K562 (cell line): Measurements from ENCODE around the gene LUM.

ENCODE experiments used
- EZH2 ChIP-seq: IDR thresholded peaks from 2 replicates; pipeline ENCODE4 v1.6.1; 2012; ENCODE audit warnings: low read depth, mild to moderate bottlenecking, inconsistent platforms, low read length, borderline replicate concordance
- RAD21 ChIP-seq, 2 experiments: fragments of 250-450 bp in 1 of 2; fragments of 450-650 bp in 1 of 2; sonication (Bioruptor Pico) in 1 of 2; formaldehyde crosslinking in 1 of 2; IDR thresholded peaks in 1 of 2; conservative IDR thresholded peaks in 1 of 2; 2 replicates each; pipeline versions ENCODE4 v1.4.0 to v1.8.0; 2020 to 2022; ENCODE audit warnings: mild to moderate bottlenecking in 2 of 2, moderate library complexity in 1 of 2
- YY1 ChIP-seq, 3 experiments: IDR thresholded peaks; 2 replicates each; pipeline ENCODE4 v1.6.1; 2011; ENCODE audit warnings: low read length in 2 of 3, mild to moderate bottlenecking in 2 of 3, moderate library complexity in 2 of 3, borderline replicate concordance in 1 of 3, control low read depth in 1 of 3, low read depth in 1 of 3; ENCODE audit not compliant: insufficient read depth in 3 of 3, insufficient replicate concordance in 2 of 3, control insufficient read depth in 1 of 3, insufficient read length in 1 of 3; ENCODE audit errors: extremely low read depth in 1 of 3
- ZFP36 ChIP-seq: fragments of 150-350 bp; IDR thresholded peaks from 2 replicates; pipeline ENCODE4 v1.6.1; 2018; ENCODE audit warnings: low read length, low read depth; ENCODE audit not compliant: partially characterized antibody
- TF ChIP-seq, protein P1 (sequence below), 3 experiments: IDR thresholded peaks in 2 of 3; conservative IDR thresholded peaks in 1 of 3; 2 replicates each; pipeline ENCODE4 v1.5.1; 2011 to 2012; ENCODE audit warnings: low read length in 3 of 3, mild to moderate bottlenecking in 3 of 3, control low read depth in 2 of 3, improper control_type of control experiment in 1 of 3, inconsistent platforms in 1 of 3, low read depth in 1 of 3, mixed read lengths in 1 of 3, moderate library complexity in 1 of 3; ENCODE audit not compliant: insufficient read depth in 2 of 3

DNA sequence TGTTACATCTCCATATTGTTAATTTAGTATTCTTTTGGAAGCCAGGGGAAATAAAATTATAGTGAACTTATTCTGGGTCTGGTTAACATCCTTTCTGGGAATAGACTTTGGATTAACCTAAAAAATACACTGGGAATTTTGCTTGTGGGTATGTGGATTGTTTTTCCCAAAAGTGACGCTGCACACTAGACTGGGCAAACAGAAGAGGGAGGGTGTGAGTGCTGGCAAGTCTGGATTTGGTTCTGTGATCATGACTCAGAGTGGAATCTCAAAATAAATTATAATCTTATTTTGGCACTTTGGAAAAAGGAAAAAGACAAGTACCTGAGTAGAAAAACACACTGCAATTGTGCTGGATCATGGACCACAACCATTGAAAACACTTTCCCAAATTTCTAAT lies 15.2 kb upstream of the LUM start:
- no peak for TF ChIP-seq EZH2
- TF ChIP-seq, protein P1, sequence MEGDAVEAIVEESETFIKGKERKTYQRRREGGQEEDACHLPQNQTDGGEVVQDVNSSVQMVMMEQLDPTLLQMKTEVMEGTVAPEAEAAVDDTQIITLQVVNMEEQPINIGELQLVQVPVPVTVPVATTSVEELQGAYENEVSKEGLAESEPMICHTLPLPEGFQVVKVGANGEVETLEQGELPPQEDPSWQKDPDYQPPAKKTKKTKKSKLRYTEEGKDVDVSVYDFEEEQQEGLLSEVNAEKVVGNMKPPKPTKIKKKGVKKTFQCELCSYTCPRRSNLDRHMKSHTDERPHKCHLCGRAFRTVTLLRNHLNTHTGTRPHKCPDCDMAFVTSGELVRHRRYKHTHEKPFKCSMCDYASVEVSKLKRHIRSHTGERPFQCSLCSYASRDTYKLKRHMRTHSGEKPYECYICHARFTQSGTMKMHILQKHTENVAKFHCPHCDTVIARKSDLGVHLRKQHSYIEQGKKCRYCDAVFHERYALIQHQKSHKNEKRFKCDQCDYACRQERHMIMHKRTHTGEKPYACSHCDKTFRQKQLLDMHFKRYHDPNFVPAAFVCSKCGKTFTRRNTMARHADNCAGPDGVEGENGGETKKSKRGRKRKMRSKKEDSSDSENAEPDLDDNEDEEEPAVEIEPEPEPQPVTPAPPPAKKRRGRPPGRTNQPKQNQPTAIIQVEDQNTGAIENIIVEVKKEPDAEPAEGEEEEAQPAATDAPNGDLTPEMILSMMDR (IDR thresholded peaks at IDR 0.05 in 2 of 3, conservative IDR thresholded peaks at IDR 0.05 in 1 of 3; ENCODE audit: insufficient read depth in 2 of 3, low read depth in 1 of 3, low read length in 3 of 3) = no peak
- TF ChIP-seq ZFP36 = no peak
- no peak for TF ChIP-seq RAD21 (CRISPR knock-in tag; conservative IDR thresholded peaks at IDR 0.05 in 1 of 2, IDR thresholded peaks at IDR 0.05 in 1 of 2)
- no peak for TF ChIP-seq YY1 (IDR thresholded peaks at IDR 0.05; ENCODE audit: borderline replicate concordance in 1 of 3, control insufficient read depth in 1 of 3, extremely low read depth in 1 of 3, insufficient read depth in 3 of 3, insufficient read length in 1 of 3, insufficient replicate concordance in 2 of 3, low read depth in 1 of 3, low read length in 2 of 3)
